AG20443 (cell line): Measurements from ENCODE around the gene FSTL5.

Experiments used
- DNase-seq: peaks from one replicate; pipeline ENCODE4 v3.0.0; 2012; ENCODE audit warnings: low spot score, mixed read lengths

FSTL5 gene

DNA sequence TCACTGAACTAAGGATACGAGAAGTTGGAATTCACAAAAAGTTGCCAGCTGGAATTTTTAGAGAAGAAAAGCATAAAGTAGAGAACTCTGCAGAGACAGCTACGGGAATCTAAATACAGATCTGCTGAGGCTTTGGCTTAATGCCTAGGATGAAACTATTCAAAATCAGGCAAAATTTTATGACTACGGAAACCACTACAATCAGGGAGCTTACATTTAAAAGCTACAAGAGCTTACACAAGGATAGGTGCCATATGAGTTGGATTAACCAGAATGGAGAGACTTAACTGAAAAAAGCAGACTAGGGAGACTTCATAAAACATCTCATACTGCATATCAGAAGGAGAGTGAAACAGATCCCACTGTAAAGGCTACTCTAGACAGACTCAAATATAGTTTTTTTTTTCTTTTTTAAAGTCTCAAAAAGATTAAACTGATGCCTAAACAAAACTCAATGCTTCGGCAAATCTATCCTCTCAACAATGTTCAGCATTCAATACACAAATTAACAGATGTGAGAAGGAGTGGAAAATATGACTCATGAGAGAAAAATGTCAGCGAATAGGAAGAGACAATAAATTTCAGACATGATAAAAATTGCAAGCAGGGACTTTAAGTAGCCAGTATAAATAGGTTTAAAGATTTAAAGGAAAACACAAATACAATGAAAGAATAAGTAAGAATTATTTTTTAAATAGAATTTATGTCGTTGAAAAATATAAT, 586.1 kb downstream of the FSTL5 start:
- DNase-seq = no peak

DNA sequence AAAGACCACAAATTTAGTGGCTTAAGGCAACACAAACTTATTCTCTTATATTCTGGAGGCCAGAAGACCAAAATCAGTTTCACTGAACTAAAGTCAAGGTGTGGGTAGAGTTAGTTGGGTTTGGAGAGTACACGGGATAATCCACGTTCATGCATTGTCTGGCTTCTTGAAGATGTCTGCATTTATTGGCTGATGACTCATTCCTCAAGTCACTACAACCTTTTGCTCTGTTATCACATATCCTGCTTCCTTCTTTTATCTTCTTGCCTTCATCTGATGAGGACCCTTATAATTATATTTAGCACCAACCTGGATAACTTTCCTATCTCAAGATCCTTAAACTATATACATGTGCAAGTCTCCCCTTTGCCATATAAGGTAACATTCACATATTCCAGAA, 590.0 kb downstream of the FSTL5 start:
- no peak for DNase-seq

DNA sequence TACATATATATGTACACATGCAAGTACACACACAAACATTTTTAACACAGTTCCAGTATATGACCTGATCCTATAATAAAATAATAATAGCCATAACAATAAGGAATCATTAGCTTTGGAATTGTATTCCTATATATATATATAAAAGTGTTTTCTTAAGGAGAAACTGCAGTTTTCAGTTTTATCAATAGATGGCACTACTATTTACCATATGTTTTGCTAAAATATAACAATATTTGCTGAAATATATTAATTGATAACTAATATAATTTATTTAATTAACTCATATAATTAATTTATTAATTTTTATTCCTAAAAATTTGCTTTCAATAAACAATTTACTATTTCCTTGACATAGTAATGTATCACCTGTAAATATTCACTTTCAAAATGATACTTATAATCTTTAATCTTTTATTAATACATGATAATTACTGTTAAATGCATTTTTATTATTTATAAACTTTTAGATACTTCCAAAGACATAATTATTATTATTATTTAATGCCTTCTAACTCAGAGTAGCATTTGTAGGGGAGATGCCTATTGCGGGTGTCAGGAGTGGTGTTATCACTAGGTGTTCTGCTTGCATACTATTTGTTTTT, 599.5 kb downstream of the FSTL5 start:
- no peak for DNase-seq

DNA sequence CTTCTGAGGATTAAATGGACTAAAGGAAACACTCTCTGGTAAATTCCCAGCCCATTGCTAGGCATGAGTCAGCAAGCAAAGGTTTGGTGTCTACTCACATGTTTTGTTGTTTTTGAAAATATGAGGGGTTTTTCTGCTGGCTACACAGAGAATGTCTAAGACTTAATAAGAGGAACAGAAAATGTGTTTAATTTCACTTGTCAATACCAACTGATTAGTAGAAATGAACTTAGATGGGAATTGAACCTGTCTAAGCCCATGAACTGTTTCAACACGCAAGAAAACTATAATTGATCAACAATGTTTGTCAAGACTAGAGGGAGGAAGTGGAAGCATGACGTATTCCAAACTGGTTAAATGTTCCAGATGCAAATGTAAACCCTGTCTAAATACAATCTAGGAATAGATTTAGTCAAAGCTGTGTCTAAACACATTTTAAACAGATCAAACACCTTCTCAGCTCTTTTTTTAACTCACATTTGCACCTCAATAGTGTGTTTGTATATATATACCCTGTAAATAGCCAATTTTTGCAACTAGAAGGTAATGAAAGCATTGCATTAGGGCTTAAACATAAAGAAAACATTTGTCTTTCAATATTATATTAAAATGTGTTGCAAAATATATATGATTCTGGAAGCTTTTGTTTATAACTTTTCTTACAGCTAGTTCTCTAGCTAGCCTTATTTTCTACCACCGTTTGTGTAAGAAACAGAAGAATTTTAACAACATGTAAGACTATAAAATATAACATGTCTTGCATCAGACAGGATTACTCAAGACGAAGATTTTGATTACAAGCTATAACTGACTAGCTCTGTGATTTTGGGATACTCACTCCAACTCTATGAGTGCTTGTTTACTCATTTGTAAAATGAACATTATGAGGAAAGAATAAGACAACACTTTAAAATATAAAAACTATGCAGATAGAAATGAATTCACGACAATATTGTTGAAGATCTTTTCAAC, 607.8 kb downstream of the FSTL5 start:
- no peak for DNase-seq

DNA sequence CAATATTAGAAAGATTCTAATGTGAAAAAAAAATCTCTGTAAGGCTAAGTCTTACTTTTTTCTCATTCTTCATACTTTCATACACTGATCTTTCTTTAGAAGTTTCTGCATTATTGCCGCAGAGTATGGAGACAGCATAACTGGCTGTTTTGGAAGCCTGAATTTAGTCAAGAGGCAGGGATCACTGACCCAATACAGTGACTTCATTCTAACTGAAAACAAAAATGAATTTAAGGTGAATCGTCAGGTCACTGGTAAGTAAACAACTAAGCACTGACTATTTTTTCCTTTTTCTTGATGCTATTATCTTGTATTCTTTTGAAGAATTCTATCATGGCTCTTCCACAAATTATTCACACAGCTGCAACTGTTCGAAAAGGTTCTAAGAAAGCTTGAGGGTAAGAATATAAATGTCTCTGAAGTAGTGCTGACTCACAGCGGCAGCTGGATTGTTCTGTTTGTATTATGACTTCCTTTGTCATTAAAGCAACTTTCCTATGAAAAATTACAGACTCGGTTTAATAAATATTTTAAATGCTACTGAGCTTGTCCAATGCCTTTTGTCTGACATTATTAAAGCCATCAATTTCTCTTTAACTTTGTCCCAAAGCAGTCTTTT, 609.3 kb downstream of the FSTL5 start:
- DNase-seq = no peak

DNA sequence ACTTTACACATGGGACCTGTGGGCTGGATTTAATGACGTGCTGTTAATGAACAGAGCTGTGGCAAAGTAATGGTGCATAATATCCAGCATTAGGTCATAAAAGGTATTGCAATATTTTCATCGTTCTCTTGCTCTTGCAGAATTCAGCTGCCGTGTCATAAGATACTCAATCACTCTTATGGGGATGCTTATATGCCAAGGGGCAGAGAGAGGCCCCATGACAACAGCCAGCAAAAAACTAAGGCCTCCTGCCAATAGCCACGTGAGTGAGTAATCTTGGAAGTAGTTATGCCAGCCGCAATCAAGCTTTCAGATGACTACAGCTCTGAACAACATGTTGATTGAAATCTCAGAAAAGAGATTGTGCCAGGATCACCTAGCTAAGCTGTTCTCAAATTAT, 616.9 kb downstream of the FSTL5 start:
- no peak for DNase-seq

DNA sequence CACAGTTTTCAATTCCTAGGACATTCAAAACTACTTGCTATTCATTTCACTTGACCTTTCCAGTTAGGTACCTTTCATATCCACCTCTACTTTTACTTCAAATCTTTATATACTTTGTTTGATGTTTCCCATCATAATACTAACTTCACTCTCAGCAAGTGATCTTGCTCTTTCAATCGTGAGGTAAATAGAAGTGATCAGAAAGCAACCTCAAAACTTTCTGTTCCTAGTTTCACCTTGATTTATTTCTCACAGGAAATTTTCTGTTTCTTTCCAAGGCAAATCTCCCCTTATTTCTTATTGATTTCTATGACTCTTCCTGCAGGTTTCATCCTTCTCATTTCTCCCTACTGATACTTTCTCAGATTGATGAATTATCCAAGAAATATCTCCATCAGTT, 623.5 kb downstream of the FSTL5 start:
- no peak for DNase-seq

DNA sequence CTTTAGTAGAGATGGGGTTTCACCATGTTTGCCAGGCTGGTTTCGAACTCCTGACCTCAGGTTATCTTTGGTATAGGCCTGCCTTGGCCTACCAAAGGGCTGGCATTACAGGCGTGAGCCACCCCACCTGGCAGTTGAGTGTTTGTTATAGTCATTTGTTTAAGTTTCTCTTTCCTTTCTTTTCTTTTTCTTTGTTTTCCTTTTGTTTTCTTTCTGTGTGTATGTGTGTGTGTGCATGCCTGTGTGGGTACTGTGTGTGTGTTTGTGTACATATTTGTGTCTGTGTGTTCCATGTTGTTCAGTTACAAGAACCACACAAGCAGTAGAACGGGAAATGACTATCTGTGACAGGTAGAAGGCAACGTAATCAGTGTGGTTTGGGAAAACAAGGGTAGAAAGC, 624.9 kb downstream of the FSTL5 start:
- DNase-seq = no peak

DNA sequence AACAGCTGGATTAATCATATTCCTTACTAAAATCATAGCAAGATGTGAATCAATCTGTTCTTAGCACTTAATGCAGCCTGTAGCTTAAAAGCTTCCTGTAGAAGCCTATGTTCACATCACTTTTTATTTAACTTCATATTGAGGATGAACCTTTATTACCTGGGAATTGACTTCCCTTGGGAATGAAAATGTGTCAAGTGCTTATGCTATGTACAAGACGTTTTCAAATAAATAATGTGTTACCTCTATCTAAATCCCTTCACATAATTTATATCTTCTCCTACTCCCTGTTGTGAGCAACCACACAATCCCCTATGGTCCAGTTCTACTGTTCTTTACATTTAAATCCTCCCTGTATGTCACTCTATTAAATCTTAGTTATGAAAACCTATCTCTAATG, 633.1 kb downstream of the FSTL5 start:
- no peak for DNase-seq

DNA sequence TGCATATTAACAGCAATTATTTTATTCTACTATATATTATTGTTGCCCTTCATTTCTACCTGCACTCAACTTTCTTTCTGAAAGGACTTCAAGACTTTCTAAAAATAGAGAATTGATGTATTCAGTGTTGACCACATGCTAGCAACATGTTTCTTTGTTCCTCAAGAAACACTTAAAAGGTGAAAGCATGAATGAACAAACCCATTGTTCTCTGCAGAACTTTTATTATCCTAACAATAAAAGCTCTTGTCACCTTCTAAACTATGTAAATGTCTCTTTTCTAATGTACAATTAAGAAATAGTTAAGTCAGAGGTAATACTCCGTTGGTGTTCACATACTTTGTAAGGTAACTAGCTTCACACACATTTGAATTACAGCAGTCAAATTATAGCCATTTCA, 638.7 kb downstream of the FSTL5 start:
- DNase-seq = no peak

DNA sequence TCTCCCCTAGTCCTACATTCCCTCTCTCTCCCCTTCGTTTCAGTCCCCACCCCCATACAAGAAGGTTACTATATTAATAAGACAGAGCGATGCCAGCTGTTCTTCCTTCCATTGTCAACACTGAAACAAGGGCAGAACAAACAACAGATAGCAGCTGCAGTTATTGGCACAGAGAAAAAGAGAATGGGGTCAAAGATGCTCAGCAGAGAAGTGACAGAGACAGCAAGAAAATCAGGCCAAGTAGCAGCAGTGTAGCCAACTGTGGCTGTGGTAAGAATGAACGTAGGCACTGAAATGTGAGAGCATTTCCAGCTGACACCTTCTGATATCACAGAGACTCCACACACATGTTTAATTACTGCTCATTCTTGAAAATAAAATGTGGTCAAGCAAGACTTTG, 641.8 kb downstream of the FSTL5 start:
- DNase-seq = no peak

DNA sequence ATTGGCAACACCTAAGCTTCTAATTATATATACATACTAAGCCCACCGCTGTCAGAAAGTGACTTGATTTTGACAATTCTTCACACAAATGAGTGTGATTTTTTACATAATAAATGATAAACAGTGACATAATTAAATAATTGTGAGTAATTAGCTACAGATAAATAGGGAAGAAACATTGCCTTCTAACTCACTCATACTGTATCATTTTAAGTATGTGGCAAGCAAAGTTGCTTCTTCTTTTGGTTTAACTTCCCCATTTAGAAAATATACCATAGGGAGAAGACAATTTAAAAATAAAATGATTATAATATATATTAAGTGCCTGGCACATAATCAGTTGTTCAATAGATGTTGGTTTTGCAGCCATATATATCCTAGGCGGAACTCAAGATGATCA, 644.2 kb downstream of the FSTL5 start:
- DNase-seq = no peak

DNA sequence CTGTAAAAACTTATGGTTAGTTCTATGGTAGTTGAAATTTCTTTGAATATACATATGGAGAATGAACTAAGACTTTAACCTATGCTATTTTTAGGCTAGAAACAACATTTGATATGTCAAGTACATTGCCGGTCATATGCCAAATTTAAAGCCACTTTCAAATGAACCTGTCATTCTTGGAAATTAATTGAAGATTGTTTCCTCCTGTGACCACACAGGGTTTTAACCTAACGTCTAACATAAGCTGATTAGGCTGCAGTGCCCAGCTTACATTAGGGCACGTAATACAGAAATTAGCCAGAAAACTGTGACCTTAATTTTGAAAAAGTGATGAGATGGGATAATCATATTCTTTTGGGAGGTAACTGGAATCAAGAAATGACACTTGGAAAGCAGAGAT, 645.9 kb downstream of the FSTL5 start:
- DNase-seq = no peak

DNA sequence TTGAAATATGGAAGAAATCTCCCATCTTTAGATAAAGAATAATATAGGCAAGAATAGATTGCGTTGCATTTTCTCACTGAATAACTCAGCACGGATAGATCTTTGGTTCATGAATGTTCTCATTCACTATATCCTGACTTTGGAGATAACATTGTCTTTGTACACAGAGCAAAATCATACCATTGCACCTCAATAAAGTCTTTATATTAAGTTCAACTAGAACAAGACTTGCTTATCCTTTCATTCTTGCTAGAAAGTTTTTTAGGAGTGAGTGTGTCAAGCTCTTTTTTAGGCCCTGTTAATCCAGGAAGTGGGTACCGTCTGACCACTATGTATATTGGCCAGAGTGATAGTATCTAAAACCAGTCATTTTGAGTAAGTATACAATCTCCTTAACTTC, 658.7 kb downstream of the FSTL5 start:
- no peak for DNase-seq

DNA sequence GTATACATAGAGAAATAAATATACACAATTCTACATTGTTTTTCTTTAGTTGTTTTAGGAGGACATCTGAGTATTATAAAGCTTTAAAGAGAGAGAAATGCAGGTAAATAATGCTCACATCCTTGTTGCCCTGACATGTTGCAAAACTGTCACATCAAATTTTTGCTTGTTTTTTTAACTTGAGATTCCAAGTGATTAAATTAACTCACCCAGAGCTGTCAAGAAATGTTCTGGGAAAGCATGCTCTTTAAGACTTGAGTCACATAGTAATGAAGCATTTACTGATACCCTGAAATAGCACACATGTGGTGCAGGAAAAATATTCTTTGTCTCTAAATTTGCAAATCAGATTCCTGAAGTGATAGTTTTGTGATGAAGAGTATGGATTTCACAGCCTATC, 665.6 kb downstream of the FSTL5 start:
- DNase-seq = no peak

DNA sequence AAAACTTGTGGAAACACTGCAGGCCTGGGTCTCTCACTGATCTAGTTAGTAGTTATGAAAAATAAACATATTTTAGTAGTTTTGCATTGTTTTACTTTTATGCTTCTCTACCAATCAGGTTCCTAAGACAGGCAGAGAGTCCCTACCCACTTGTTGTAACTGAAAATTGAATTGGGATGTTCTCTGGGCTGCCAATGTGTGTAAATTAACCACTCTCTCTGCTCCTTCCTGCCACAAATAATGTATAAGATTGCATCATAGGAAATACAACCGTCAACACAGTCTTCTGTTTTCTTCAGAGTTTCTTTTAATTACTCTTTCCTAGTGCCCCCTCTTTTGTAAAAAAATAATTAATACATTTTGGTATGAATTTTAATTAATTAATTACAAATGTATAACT, 677.3 kb downstream of the FSTL5 start:
- DNase-seq = no peak

DNA sequence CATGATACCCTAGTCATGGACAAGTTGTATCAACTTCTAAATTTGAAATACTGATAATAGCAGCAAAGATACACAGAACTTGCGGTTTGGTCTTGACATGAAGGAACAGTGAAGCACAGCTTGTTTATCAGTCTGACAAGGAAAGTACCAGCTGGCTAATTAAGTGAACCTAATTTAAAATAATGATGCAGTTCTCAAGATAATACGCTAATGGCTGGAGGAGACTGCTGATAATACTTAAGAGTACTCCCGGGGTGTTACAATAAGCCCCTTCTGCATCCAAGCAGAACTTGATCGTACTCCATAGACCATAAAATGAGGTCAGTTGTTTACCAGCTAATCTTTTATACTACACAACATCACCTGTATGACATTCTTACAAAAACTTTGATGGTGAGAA, 697.5 kb downstream of the FSTL5 start:
- no peak for DNase-seq

DNA sequence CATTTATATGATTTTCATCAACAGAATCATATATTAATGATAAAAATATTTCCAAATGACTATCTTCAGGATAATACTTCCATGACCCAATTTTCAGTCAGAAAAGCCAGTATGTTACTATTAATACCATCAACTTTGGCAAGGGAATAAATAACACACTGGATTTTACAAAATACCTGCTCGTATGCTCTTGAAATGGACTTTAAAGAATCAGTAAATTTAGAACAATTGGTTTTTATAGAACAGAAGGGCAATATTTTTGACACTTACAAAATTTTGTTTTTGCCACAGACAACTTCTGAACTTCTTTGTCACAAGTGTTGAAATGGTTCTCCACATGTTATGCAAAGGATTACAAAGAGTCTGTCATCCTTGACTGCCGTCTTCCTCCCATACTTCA, 700.4 kb downstream of the FSTL5 start:
- no peak for DNase-seq

DNA sequence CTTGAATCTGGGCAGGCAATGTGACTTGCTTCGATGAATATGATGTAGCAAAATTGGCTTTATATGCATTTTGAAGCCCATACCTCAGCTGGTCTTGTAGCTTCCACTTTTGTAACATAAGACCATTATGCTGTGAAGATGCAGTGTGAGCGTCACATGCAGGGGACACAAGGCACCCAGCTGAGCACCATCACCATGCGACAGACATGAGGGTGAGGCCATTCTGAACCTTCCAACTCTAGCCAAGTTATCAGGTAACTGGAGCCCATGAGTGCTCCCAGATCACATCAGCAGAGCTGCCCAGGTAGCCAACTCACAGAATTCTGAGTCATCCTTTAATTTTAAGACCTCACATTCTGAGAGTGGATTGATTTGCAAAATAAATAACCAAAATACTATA, 705.9 kb downstream of the FSTL5 start:
- no peak for DNase-seq

DNA sequence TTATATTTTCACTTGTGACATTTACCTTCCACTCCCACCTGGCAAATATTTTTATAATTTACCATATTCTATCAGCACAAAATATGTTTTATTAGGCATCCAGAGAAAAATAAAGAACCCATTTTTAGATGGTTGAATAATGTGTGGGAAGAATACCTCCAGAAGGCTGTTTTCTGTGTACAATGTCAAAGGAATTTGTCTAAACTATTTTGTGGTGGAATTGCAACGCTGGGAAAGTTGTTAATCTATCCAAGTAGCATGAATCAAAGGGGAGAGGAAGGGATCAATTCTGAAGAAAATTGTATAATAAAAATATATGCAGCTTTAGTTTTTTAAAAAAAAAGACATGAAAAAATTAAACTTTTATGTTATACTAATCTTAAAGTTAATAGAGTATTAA, 706.5 kb downstream of the FSTL5 start:
- DNase-seq = no peak

DNA sequence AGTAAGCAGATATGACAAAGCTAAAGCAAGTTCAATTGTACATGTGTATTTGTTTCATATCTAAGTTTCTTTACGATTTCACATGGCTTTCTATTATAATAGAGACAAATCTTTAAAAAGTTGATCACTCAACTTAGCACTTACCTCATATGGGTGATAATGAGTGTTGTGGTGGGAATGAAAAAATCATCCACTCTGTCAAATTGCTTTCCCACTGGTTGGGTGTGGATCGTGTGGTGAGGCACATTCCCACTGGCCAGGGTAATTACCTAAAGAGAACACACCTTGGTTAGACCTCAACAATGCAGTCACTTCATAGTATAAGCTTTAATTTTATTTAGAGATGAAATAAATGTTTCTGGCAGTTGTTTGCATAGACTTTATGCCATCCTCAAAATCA, 708.9 kb downstream of the FSTL5 start:
- DNase-seq = no peak

DNA sequence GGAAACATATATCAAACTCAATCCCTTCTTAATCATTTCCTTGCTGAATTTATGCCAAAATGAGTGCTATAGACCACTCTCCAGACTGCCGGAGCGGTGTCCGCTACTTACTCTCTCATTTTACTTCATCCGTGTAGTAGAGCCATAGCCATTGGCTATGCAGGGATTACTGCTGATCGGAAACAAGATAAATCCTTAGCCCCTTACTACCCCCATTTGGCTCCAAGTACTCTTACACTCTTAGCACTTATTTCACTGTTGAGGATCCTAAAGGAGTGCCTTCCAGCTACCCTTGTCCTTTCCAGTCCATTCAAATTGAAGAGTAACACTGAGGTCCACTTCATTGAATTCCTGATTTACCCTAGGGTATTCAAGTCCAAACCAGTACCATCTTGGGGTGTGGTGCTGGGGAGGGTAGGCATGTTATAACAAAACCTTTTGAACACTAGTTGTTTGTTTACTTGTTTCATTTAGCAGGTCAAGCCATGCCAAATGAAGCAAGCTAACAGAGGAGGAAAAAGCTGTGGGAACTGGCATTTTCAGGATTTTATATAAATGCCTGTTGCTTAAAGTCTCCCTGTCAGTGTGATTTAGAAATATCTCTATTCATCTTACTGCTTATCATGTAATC, 715.1 kb downstream of the FSTL5 start:
- no peak for DNase-seq
